Activated CD8-positive, alpha-beta memory T cell treated with anti-CD3 and anti-CD28 coated beads, Interleukin-2, amount 10 ng/mL, durations not matched to agents 7 days and 5 days (primary cell): ENCODE data around the gene ALS2CL. TPM values are rescaled to one million over a fixed set of nuclear protein-coding genes. Genes with fewer than 3 reads are reported as not detected.

Experiments
- ATAC-seq: fragments of 150-1000 bp; cut with Tn5 transposase; one replicate; pipeline ENCODE4 v1.10.0; 2021; ENCODE audit warnings: moderate library complexity
- CTCF ChIA-PET: fragments of 350-600 bp; sonication (Branson Sonifier 250); formaldehyde crosslinking; loops from one replicate; lab custom pipeline; 2021; ENCODE audit warnings: antibody characterized with exemption; lab: Charles Lee
- DNase-seq: peaks from one replicate; pipeline ENCODE4 v3.0.0-alpha.2; 2020
- H3K27ac Mint-ChIP-seq: one replicate; pipeline ENCODE4 v1.8.0; 2021; ENCODE audit warnings: mild to moderate bottlenecking, mixed read lengths
- H3K27me3 Mint-ChIP-seq: one replicate; pipeline ENCODE4 v1.8.0; 2021; ENCODE audit warnings: mixed read lengths
- H3K36me3 Mint-ChIP-seq: one replicate; pipeline ENCODE4 v1.8.0; 2021; ENCODE audit warnings: mild to moderate bottlenecking, mixed read lengths
- H3K4me1 Mint-ChIP-seq: one replicate; pipeline ENCODE4 v1.8.0; 2021; ENCODE audit warnings: mixed read lengths
- H3K4me3 Mint-ChIP-seq: one replicate; pipeline ENCODE4 v1.8.0; 2021; ENCODE audit warnings: mild to moderate bottlenecking, moderate library complexity, mixed read lengths
- H3K9me3 Mint-ChIP-seq: one replicate; pipeline ENCODE4 v1.8.0; 2022; ENCODE audit warnings: low read depth, mixed read lengths
- total RNA-seq, 2 experiments: library from RNA; stranded (reverse); gene quantifications; one replicate each; pipeline ENCODE4 v1.2.3, GENCODE V29; 2021

The ALS2CL gene
- total RNA-seq, 2 experiments from 2014 or later = 0.09 to 0.58 TPM

DNA sequence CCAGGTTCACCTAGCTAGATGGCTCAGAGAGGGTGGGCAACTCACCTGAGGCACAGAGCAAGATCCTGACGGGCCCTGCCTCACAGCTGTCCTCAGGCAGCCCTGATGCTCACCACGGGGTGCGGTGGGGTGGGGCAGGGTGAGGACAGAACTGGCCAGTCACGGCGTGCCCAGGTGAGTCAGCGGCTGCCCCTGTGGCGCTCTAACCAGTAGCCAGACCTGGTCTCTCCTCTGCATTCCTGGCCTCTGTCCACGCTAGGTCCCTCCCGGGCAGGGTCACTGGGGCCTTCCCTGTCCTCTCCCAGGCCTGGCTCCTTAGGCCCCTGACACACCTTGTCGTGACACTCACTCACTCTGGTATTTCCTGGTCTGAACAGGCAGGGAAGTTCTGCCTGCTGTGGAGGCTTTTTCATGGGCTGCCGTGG is 901 bp downstream of the ALS2CL start:
- H3K9me3 Mint-ChIP-seq = no peaks in the 10 kb centered on the region
- peaks cover 18% of the 10 kb centered on the region for H3K27me3 Mint-ChIP-seq
- peak overlapping the region; percentile 65 for H3K4me3 Mint-ChIP-seq
- CTCF ChIA-PET = interaction anchor here (0.9 to 1.5 kb wide), 3 partner anchors 154 to 222 kb away, joined by 3 to 7 read pairs (median 3); no protein-coding TSS in a partner anchor
- peaks cover 19% of the 10 kb centered on the region for H3K4me1 Mint-ChIP-seq
- H3K27ac Mint-ChIP-seq = no peak overlapping the region
- H3K36me3 Mint-ChIP-seq = no peaks in the 10 kb centered on the region
- ATAC-seq = no peak
- DNase-seq = no peak

DNA sequence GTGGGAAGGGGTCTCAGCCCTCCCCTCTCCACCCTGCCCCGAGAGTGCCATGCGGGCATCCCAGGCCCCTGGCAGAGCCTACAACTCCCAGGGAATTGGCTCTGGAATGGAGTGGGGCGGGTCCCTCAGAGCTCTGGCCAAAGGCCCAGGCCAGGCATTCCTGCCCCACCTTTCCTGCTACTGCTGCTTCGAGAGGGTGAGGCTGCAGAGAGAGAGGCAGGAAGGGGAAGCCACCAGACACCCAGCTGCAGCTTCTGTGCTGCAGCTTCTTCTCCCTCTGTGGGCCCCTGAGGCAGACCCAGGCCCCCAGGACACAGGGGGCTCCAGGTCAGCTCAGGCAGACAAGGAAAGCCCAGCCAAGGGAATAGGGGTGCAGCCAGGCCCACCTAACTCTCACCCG is 2.7 kb downstream of the ALS2CL start:
- Mint-ChIP-seq H3K27me3 (peaks cover 18% of the 10 kb centered on the region), H3K4me1 (peaks cover 16% of the 10 kb centered on the region), H3K27ac (no peak overlapping the region), H3K9me3 (no peaks in the 10 kb centered on the region), H3K36me3 (no peaks in the 10 kb centered on the region), H3K4me3 (no peak overlapping the region)
- ATAC-seq (no peak), DNase-seq (no peak)
- CTCF ChIA-PET = interaction anchor here (0.6 to 0.8 kb wide), 2 partner anchors 202 to 649 kb away, joined by 3 read pairs; no protein-coding TSS in a partner anchor

DNA sequence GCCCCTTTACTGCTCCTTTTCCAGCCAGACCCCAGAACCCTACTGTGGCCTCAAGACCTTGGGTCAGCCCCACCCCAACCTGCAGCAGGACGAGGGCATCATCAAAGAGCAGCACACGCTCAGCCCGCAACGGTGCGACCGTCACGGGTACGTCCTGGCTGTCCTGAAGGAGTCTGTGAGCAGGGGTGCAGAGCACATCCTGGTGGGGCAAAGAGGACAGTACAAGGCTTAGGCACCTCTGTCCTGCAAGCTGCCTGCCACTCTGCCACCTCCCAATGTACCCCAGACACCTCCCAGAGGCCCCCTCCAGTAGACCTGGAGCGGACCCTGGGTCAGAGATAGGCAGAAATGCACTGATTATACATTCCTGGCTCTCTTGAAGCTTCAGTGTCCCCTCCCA is 8.0 kb downstream of the ALS2CL start:
- no peak for ATAC-seq
- peaks cover 4% of the 10 kb centered on the region for H3K27me3 Mint-ChIP-seq
- CTCF ChIA-PET = no interaction called here
- no peak overlapping the region for H3K27ac Mint-ChIP-seq
- no peaks in the 10 kb centered on the region for H3K4me1 Mint-ChIP-seq
- H3K36me3 Mint-ChIP-seq = no peaks in the 10 kb centered on the region
- no peak overlapping the region for H3K4me3 Mint-ChIP-seq
- DNase-seq = no peak
- H3K9me3 Mint-ChIP-seq = no peaks in the 10 kb centered on the region

DNA sequence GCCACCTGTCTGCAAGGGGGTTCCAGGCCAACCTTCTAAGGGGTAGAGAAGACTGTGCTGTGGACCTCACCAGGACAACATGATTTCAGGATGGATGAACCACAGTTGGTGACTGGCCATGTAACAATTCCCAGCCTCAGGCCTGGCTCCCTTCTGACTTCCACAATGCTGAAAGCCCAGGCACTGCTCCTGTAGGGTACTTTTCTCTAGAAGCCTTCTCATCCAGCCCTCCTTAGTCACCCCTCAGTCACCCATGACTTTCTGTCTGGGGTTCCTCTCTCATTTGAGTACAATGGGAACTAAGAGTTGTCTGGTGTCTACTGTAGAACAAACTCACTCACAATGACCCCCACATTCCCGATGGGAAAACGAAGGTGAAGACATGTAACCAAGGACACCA is 8.6 kb downstream of the ALS2CL start:
- no peak overlapping the region for H3K27ac Mint-ChIP-seq
- no peaks in the 10 kb centered on the region for H3K4me1 Mint-ChIP-seq
- no peak overlapping the region for H3K4me3 Mint-ChIP-seq
- no peak for ATAC-seq
- no peaks in the 10 kb centered on the region for H3K36me3 Mint-ChIP-seq
- CTCF ChIA-PET = interaction anchor here (1.2 kb wide), 1 partner anchor 13 kb away, joined by 3 read pairs; no protein-coding TSS in a partner anchor
- H3K9me3 Mint-ChIP-seq = no peaks in the 10 kb centered on the region
- peaks cover 2% of the 10 kb centered on the region for H3K27me3 Mint-ChIP-seq
- DNase-seq = no peak

DNA sequence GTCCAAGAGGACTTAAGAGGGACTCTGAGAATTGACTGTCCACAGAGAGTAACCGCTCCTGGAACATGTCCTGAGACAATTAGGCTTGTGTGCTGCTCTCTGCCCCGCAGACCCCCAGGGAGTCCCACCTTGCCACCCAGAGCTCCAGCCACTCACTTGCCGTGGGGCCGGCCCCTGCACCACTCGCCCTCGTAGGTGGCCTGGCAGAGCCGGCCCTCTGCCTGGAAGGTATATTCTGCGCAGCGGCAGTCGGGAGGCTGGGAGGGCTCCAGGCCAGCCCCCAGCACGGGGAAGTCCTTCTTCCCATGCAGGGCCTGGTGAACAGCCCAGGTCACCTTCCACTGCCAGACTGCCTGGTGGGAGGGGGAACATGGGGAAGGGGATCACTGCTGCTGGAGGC is 10.5 kb downstream of the ALS2CL start:
- H3K27me3 Mint-ChIP-seq = no peaks in the 10 kb centered on the region
- ATAC-seq = no peak
- DNase-seq = no peak
- H3K27ac Mint-ChIP-seq = no peak overlapping the region
- no peak overlapping the region for H3K4me3 Mint-ChIP-seq
- no peaks in the 10 kb centered on the region for H3K36me3 Mint-ChIP-seq
- H3K9me3 Mint-ChIP-seq = no peaks in the 10 kb centered on the region
- CTCF ChIA-PET = no interaction called here
- no peaks in the 10 kb centered on the region for H3K4me1 Mint-ChIP-seq

DNA sequence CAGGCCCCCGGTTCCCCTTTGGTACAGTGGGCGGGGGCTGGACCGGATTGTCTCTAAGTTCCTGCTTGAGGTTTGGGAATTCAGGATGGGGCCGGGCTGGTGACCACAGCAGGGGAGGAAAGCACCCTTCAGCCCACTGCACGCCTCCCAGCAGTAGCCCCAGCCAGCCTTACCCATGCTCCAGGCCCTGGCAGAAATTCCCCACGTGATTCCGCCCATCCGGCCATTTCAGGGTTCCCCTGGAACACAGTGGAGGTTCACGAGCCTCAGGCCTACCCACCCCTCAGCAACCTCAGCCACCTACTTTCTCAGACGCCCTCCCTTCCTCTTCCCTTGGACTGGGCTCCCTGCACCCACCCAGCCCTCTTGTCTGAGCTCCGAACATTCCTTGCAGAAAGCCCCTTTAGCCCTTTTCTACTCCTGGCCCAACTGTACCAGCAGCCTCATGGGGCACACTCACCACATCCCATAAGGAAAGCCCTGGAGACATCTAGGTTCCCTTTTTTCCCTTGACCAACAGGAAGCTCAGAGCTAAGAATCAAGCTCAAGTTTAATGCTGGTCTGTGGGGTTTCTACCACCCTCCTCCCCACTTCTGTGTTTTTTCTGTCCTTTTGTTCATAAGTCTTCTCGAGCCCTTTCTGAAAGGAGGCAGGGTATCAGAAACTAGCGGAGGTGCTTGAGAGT is 11.5 kb downstream of the ALS2CL start:
- Mint-ChIP-seq H3K4me3 (no peak overlapping the region), H3K36me3 (no peaks in the 10 kb centered on the region)

DNA sequence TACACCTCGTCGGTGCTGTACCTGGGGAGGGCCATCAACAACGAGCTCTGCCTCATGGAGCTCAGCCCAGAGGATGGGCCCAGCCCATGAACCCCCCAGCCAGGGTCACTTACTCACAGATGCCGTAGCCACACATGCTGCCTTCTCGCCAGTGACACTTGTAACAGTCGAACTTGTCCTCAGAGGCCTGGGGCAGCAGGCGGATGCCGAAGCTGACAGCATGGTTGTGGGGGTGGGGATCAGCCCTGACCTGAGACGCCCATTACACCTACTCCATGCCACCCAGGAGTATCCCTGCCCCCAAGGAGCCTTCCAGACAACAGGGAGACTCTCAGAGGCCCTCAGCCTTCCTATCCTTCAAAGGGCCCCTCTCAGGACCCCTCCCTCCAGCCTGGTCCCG is 12.1 kb downstream of the ALS2CL start:
- DNase-seq (no peak), ATAC-seq (no peak)
- Mint-ChIP-seq H3K4me1 (no peaks in the 10 kb centered on the region), H3K9me3 (no peaks in the 10 kb centered on the region), H3K27ac (no peak overlapping the region), H3K27me3 (no peaks in the 10 kb centered on the region), H3K4me3 (no peak overlapping the region), H3K36me3 (no peaks in the 10 kb centered on the region)
- CTCF ChIA-PET = no interaction called here

More for the DNA sequence above, 11.5 kb downstream of the ALS2CL start:
- Mint-ChIP-seq H3K9me3 (no peaks in the 10 kb centered on the region), H3K4me1 (no peaks in the 10 kb centered on the region), H3K27ac (no peak overlapping the region), H3K27me3 (no peaks in the 10 kb centered on the region)
- DNase-seq = no peak
- CTCF ChIA-PET = no interaction called here
- no peak for ATAC-seq

DNA sequence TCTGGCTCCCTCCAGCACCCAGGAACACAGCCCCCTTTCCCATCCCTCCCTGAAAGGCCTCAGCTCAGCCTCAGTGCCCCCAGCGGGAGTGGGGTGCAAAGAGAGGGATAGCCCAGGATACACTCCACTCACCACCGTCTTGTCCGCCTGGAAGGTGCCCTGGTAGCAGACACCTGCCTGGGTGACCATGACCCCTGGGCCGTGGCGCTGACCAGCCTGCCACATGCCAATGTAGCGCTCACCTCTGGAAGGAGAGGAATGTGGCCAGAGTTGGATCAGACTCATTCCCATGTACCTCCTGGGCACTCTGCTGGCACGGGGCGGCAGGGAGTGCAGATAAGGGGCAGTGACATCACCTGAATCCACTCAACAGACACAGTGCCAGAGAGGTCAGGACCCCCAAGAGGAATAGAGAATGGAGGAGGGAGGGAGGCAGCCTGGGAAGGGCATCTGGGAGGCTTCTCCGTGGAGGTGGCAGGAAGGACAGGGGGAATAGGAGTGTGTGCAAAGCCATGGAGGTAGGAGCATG is 13.1 kb downstream of the ALS2CL start:
- Mint-ChIP-seq H3K4me1 (no peaks in the 10 kb centered on the region), H3K9me3 (no peaks in the 10 kb centered on the region)
- CTCF ChIA-PET = no interaction called here

DNA sequence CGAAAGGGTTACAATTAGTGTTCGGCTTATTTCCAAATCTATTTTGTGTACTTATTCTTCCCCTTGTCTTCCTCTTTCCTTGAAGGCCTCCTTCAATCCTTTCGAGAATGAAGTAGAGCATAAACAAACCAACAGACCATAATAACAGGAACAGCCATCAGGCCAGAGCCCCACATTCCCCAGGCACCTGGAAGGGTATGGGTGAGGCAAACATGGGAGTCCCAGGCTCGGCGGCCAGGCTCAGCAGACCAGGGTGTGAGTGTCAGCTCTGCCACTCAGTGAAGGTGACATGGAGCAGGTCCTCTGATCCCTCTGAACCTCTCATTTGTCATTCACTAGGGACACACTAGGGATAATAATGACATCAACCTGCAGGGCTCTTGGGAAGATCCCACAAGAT is 13.8 kb downstream of the ALS2CL start:
- Mint-ChIP-seq H3K27ac (no peak overlapping the region), H3K4me3 (no peak overlapping the region), H3K4me1 (no peaks in the 10 kb centered on the region), H3K9me3 (no peaks in the 10 kb centered on the region), H3K36me3 (no peaks in the 10 kb centered on the region), H3K27me3 (no peaks in the 10 kb centered on the region)
- ATAC-seq (no peak), DNase-seq (no peak)
- CTCF ChIA-PET = no interaction called here

More for the DNA sequence above, 13.1 kb downstream of the ALS2CL start:
- no peak overlapping the region for H3K4me3 Mint-ChIP-seq
- ATAC-seq (no peak), DNase-seq (no peak)
- H3K27me3 Mint-ChIP-seq = no peaks in the 10 kb centered on the region
- no peaks in the 10 kb centered on the region for H3K36me3 Mint-ChIP-seq
- no peak overlapping the region for H3K27ac Mint-ChIP-seq

DNA sequence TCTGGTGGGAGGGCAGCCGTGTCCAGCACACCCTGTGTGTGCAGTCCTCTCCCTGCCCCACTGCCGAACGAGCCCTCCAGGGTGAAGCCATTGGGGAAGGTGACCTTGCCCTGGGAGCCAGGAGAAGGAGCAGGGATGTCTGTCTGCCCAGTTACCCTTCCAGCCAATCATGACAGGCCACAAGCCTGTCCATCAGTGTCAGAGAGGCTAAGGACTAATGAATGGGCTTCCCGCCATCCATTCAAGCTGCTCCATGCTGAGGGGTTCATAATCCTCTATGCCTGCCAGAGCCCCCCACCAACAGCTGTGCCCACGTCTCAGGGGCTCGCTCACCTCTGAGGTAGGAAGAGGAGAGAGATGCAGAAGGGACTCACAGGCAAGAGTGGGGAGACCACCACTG is 15.2 kb downstream of the ALS2CL start:
- no peak for ATAC-seq

DNA sequence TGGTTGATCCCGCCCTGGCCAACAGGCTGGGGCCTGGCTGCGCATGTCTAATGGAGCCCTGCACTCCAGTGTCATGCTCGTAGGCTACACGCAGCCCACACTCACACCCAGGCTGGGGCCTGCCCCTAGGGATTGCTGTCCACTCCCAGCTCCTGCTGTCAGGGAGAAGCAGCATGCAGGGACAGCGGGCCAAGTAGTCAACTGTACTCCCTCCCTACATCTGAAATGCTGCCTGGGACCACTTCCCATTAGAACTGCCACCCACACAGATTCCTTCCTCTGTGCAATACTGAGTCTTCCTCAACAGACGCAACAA is 16.1 kb downstream of the ALS2CL start:
- no peak for ATAC-seq
- CTCF ChIA-PET = no interaction called here
- Mint-ChIP-seq H3K27ac (no peak overlapping the region), H3K4me1 (no peaks in the 10 kb centered on the region), H3K36me3 (no peaks in the 10 kb centered on the region), H3K27me3 (no peaks in the 10 kb centered on the region), H3K4me3 (no peak overlapping the region), H3K9me3 (no peaks in the 10 kb centered on the region)
- no peak for DNase-seq

More for the DNA sequence above, 15.2 kb downstream of the ALS2CL start:
- Mint-ChIP-seq H3K9me3 (no peaks in the 10 kb centered on the region), H3K27ac (no peak overlapping the region), H3K36me3 (no peaks in the 10 kb centered on the region), H3K27me3 (no peaks in the 10 kb centered on the region), H3K4me1 (no peaks in the 10 kb centered on the region), H3K4me3 (no peak overlapping the region)
- CTCF ChIA-PET = no interaction called here
- no peak for DNase-seq

DNA sequence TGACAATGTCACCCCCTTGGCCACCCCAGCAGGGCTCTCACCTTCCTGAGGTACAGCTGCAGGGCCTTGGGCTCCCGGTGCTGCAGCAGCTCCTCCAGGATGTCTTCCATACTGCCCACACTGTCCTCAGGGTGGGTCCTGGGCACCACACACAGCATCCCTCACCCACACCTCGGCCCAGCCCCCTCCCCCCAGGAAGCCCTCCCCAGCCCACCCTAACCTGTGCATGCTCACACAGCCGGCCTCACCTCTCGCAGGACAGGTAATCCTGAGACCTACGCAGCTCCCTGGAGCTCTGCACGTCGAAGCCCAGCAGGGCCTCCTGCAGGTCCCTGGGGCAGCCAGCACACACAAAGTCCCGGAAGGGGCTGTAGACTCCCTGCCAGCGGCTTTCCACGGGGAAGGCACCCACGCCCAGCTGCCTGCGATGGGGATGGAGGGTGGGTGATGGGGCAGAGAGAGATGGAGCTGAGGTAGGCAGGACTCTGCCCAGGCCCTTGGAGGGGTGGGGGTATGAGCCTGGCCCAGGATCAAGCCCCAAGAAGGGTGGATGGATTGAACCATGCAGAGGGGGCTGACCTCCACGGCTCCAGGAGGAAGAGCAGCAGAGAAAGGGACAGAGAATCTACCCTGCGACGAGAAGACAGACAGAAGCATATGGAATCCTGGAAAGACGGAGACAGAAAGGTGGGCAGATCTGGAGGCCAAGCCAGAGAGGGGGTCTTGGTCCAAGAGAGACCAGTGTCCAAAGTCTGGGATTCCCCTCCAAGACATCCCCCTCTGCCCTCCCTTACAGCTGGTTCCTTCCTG is 16.7 kb downstream of the ALS2CL start:
- Mint-ChIP-seq H3K4me3 (no peak overlapping the region), H3K36me3 (no peaks in the 10 kb centered on the region), H3K27me3 (no peaks in the 10 kb centered on the region), H3K9me3 (no peaks in the 10 kb centered on the region), H3K27ac (no peak overlapping the region), H3K4me1 (no peaks in the 10 kb centered on the region)
- no peak for ATAC-seq
- CTCF ChIA-PET = no interaction called here
- no peak for DNase-seq

DNA sequence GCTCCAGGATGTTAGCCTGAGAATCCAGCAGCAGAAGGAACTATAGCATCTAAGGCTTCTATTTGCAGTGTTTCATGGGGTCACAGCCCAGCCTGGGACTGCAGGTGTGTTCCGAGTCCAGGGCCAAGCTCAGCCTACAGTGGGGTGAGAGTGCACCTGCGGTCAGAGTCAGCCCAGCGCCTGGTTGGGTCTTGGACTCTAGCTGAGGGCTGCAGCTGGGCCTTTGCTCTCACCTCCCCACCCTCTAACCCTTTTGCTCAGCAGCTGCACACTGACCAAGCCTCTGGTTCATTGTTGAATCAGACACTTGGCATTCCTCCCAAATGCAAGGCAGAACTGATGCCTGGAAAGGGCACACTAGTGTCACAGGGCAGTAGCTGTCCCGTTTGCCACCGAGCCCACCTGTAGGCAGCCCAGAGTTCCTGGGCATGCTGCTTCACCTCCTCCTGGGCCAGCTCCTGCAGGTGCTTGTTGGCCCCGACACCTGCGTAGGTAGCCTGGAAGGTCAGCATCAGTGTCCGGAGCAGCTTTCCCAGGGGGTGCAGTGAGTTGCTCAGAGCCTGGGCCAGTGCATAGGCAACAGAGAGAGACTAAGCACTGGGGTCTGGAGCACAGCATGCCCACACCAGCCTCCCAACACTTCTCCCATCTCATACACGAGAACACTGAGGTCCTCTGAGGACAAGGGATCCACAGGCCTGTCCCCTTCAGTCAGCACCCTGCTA is 17.5 kb downstream of the ALS2CL start:
- ATAC-seq (no peak), DNase-seq (no peak)
- H3K9me3 Mint-ChIP-seq = no peaks in the 10 kb centered on the region
- H3K36me3 Mint-ChIP-seq = no peaks in the 10 kb centered on the region
- H3K27ac Mint-ChIP-seq = no peak overlapping the region
- H3K4me3 Mint-ChIP-seq = no peak overlapping the region
- no peaks in the 10 kb centered on the region for H3K4me1 Mint-ChIP-seq
- CTCF ChIA-PET = no interaction called here
- H3K27me3 Mint-ChIP-seq = no peaks in the 10 kb centered on the region
